ENCODE measurements around the gene ARHGAP42.

Gene ARHGAP42

GRCh38 chr11:100761841-100762240 lies 74.8 kb downstream of the ARHGAP42 start:
- DNase-seq, result no peak

- no peak for DNase-seq
Observed at GRCh38 chr11:100766764-100767163, 79.7 kb downstream of the ARHGAP42 start.

- DNase-seq, result no peak
Observed at GRCh38 chr11:100769165-100769564, 82.1 kb downstream of the ARHGAP42 start.

- no peak for DNase-seq
Observed at GRCh38 chr11:100769617-100770016, 82.5 kb downstream of the ARHGAP42 start.

- DNase-seq, result no peak
Observed at GRCh38 chr11:100774132-100774531, 87.0 kb downstream of the ARHGAP42 start.

- no peak for DNase-seq
Observed at GRCh38 chr11:100774859-100775258, 87.8 kb downstream of the ARHGAP42 start.

- no peak for DNase-seq
Observed at GRCh38 chr11:100776212-100776896, 89.3 kb downstream of the ARHGAP42 start.

GRCh38 chr11:100777103-100777502 lies 90.0 kb downstream of the ARHGAP42 start:
- DNase-seq, result no peak

- no peak for DNase-seq
Observed at GRCh38 chr11:100777736-100778135, 90.6 kb downstream of the ARHGAP42 start.

- no peak for DNase-seq
Observed at GRCh38 chr11:100778166-100778785, 91.2 kb downstream of the ARHGAP42 start.

GRCh38 chr11:100780470-100780869 lies 93.4 kb downstream of the ARHGAP42 start:
- DNase-seq, result no peak

GRCh38 chr11:100785148-100785983 lies 98.3 kb downstream of the ARHGAP42 start:
- DNase-seq, result no peak

GRCh38 chr11:100788561-100789295 lies 101.6 kb downstream of the ARHGAP42 start:
- no peak for DNase-seq

- DNase-seq, result no peak
Observed at GRCh38 chr11:100789500-100789899, 102.4 kb downstream of the ARHGAP42 start.

- DNase-seq, result no peak
Observed at GRCh38 chr11:100790073-100790472, 103.0 kb downstream of the ARHGAP42 start.

- DNase-seq, result no peak
Observed at GRCh38 chr11:100791103-100791502, 104.0 kb downstream of the ARHGAP42 start.

GRCh38 chr11:100791860-100792259 lies 104.8 kb downstream of the ARHGAP42 start:
- no peak for DNase-seq

GRCh38 chr11:100793525-100793924 lies 106.4 kb downstream of the ARHGAP42 start:
- no peak for DNase-seq

- DNase-seq, result no peak
Observed at GRCh38 chr11:100794446-100794845, 107.4 kb downstream of the ARHGAP42 start.

GRCh38 chr11:100799445-100799844 lies 112.4 kb downstream of the ARHGAP42 start:
- DNase-seq, result no peak

GRCh38 chr11:100800202-100800601 lies 113.1 kb downstream of the ARHGAP42 start:
- no peak for DNase-seq

GRCh38 chr11:100801225-100801999 lies 114.3 kb downstream of the ARHGAP42 start:
- no peak for DNase-seq
